Uterus (tissue), 2 donors: ENCODE data around the gene ITPR3.

Experiments
- POLR2A ChIP-seq, 2 donors: fragments of 450-650 bp; IDR thresholded peaks; one replicate each; pipeline ENCODE4 v1.6.1; 2016; ENCODE audit warnings: antibody characterized with exemption in 2 of 2, mild to moderate bottlenecking in 1 of 2, moderate library complexity in 1 of 2
- TF ChIP-seq, protein P1 (sequence below), 4 experiments: fragments of 200-600 bp in 2 of 4; fragments of 450-650 bp in 2 of 4; sonication (generic) in 2 of 4; IDR thresholded peaks; one replicate each; pipeline ENCODE4 v1.5.1; 2016 to 2019; ENCODE audit warnings: antibody characterized with exemption in 4 of 4, mild to moderate bottlenecking in 2 of 4, moderate library complexity in 1 of 4

- TF ChIP-seq, protein P1, sequence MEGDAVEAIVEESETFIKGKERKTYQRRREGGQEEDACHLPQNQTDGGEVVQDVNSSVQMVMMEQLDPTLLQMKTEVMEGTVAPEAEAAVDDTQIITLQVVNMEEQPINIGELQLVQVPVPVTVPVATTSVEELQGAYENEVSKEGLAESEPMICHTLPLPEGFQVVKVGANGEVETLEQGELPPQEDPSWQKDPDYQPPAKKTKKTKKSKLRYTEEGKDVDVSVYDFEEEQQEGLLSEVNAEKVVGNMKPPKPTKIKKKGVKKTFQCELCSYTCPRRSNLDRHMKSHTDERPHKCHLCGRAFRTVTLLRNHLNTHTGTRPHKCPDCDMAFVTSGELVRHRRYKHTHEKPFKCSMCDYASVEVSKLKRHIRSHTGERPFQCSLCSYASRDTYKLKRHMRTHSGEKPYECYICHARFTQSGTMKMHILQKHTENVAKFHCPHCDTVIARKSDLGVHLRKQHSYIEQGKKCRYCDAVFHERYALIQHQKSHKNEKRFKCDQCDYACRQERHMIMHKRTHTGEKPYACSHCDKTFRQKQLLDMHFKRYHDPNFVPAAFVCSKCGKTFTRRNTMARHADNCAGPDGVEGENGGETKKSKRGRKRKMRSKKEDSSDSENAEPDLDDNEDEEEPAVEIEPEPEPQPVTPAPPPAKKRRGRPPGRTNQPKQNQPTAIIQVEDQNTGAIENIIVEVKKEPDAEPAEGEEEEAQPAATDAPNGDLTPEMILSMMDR (IDR thresholded peaks at IDR 0.05), result no peak
- TF ChIP-seq POLR2A (IDR thresholded peaks at IDR 0.05), result no peak
Observed at GRCh38 chr6:33705268-33705885, 84.3 kb downstream of the ITPR3 start.
